Keratinocyte (primary cell): ENCODE results near the gene RPS19BP1. TPM values are rescaled to one million over a fixed set of nuclear protein-coding genes. Genes with fewer than 3 reads are reported as not detected.

Experiments used
- DNase-seq: peaks from one replicate; pipeline ENCODE4 v3.0.0-alpha.2; 2011; ENCODE audit warnings: low read depth, missing footprints, low spot score
- FAIRE-seq: peaks from 2 replicates; lab custom pipeline; 2011; peaks lifted over from hg19 to GRCh38; lab: Jason Lieb, UNC
- H2AFZ ChIP-seq: 2 replicates; pipeline ENCODE4 v1.6.0; 2012; ENCODE audit warnings: low read length, control low read depth, inconsistent platforms; ENCODE audit not compliant: control insufficient read depth
- H3K27ac ChIP-seq: 2 replicates; pipeline ENCODE4 v1.5.1; 2011; ENCODE audit warnings: low read length; ENCODE audit not compliant: control insufficient read depth, insufficient read depth
- H3K27me3 ChIP-seq: 3 replicates; pipeline ENCODE4 v1.6.0; 2011; ENCODE audit warnings: low read length; ENCODE audit not compliant: control insufficient read depth, insufficient read depth; ENCODE audit errors: extremely low read depth
- H3K36me3 ChIP-seq, 2 experiments: 2 replicates in 1 of 2; 3 replicates in 1 of 2; pipeline ENCODE4 v1.5.1; 2011; ENCODE audit warnings: low read length in 2 of 2, mild to moderate bottlenecking in 1 of 2; ENCODE audit not compliant: control insufficient read depth in 2 of 2, insufficient read depth in 2 of 2; ENCODE audit errors: extremely low read depth in 1 of 2
- H3K4me1 ChIP-seq: 3 replicates; pipeline ENCODE4 v1.5.1; 2011; ENCODE audit warnings: low read length; ENCODE audit not compliant: control insufficient read depth, insufficient read depth; ENCODE audit errors: extremely low read depth
- H3K4me2 ChIP-seq: 3 replicates; pipeline ENCODE4 v1.6.0; 2011; ENCODE audit warnings: low read depth, low read length; ENCODE audit not compliant: control insufficient read depth, insufficient read depth; ENCODE audit errors: extremely low read depth
- H3K4me3 ChIP-seq, 3 experiments: fragments of 200-600 bp in 1 of 3; sonication (generic) in 1 of 3; 2 replicates in 2 of 3; 3 replicates in 1 of 3; pipeline ENCODE4 v1.5.1; 2011 to 2016; ENCODE audit warnings: low read length in 3 of 3, mild to moderate bottlenecking in 3 of 3, control low read depth in 2 of 3, inconsistent platforms in 1 of 3, low read depth in 1 of 3, mixed read lengths in 1 of 3, mixed run types in 1 of 3, moderate library complexity in 1 of 3; ENCODE audit not compliant: control insufficient read depth in 2 of 3, insufficient read depth in 2 of 3; ENCODE audit errors: extremely low read depth in 1 of 3
- H3K79me2 ChIP-seq: 2 replicates; pipeline ENCODE4 v1.6.0; 2012; ENCODE audit warnings: low read length; ENCODE audit not compliant: control insufficient read depth, insufficient read depth
- H3K9ac ChIP-seq: 3 replicates; pipeline ENCODE4 v1.6.0; 2011; ENCODE audit warnings: low read length; ENCODE audit not compliant: control insufficient read depth, insufficient read depth; ENCODE audit errors: extremely low read depth
- H3K9me1 ChIP-seq: 3 replicates; pipeline ENCODE4 v1.6.0; 2011; ENCODE audit warnings: low read length; ENCODE audit not compliant: control insufficient read depth, insufficient read depth; ENCODE audit errors: extremely low read depth
- H3K9me3 ChIP-seq: 2 replicates; pipeline ENCODE4 v1.5.1; 2012; ENCODE audit warnings: low read depth, low read length; ENCODE audit not compliant: control insufficient read depth
- H4K20me1 ChIP-seq: 3 replicates; pipeline ENCODE4 v1.6.0; 2011; ENCODE audit warnings: low read length; ENCODE audit not compliant: control insufficient read depth, insufficient read depth; ENCODE audit errors: extremely low read depth
- EZH2 ChIP-seq: IDR thresholded peaks from one replicate; pipeline ENCODE4 v1.6.1; 2012; ENCODE audit warnings: inconsistent platforms, mild to moderate bottlenecking, low read length, moderate library complexity
- dilution Hi-C: fragments of 300-500 bp; cut with MboI; formaldehyde crosslinking; loops from one replicate; pipeline ENCODE4 v1.7.0; 2020; ENCODE audit warnings: low sequenced_read_pairs; ENCODE audit not compliant: extremely low pct_ligation_motif_present
- polyA plus RNA-seq, 5 experiments: library from polyadenylated mRNA; depleted of rRNA in 3 of 5; stranded (reverse) in 3 of 5; stranded (forward) in 1 of 5; unstranded in 1 of 5; fragments of >200 nt; gene quantifications; 1 replicate in 1 of 5; 2 replicates in 3 of 5; 3 replicates in 1 of 5; pipeline versions ENCODE4 v1.2.1 to v1.2.3, GENCODE V29; 2011 to 2012; ENCODE audit warnings: missing spikeins in 2 of 5, low read depth in 1 of 5, low replicate concordance in 1 of 5
- TF ChIP-seq, protein P1 (sequence below), 3 experiments: IDR thresholded peaks in 1 of 3; conservative IDR thresholded peaks in 1 of 3; optimal IDR thresholded peaks in 1 of 3; 2 replicates in 2 of 3; 3 replicates in 1 of 3; pipeline versions ENCODE3 to v1.5.1; 2011; ENCODE audit warnings: low read length in 3 of 3, mild to moderate bottlenecking in 3 of 3, moderate library complexity in 2 of 3, control low read depth in 1 of 3, inconsistent platforms in 1 of 3; ENCODE audit not compliant: insufficient read depth in 2 of 3; ENCODE audit errors: extremely low read depth in 1 of 3

RPS19BP1 gene
- polyA plus RNA-seq, 1 donor (not counting 4 experiments of a cell fraction or from before 2014, with no cell fraction given): 67.3 TPM

DNA sequence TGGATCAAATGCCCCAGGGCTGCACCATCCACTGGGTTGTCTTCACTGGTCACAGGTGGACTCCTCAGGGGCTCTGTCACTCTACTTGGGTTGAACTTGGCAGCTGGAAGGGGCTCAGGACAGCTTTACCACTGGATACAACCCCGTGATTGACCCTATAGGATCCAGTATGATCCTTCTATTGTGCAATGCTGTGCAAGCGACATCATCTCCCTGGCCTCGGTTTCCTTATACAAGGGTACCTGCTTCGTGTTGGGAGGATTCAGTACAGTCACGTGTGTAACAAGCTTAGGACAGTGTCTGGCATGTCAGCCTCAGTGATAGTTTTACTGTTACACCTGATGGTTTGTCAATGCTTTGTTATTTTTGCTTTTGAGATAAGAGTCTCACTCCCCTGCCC is 51.0 kb downstream of the RPS19BP1 start:
- no peak for DNase-seq
- Histone ChIP-seq H3K9me1 (no peaks in the 10 kb centered on the region), H3K27ac (no peak overlapping the region), H3K27me3 (no peaks in the 10 kb centered on the region), H3K4me1 (no peaks in the 10 kb centered on the region), H3K36me3 (no peaks in the 10 kb centered on the region), H3K79me2 (no peaks in the 10 kb centered on the region), H4K20me1 (no peaks in the 10 kb centered on the region), H2AFZ (no peak overlapping the region), H3K9ac (no peak overlapping the region), H3K4me3 (no peak overlapping the region), H3K4me2 (no peak overlapping the region), H3K9me3 (no peaks in the 10 kb centered on the region)
- dilution Hi-C loops: no loop called here
- no peak for FAIRE-seq
- no peak for TF ChIP-seq EZH2
- TF ChIP-seq, protein P1, sequence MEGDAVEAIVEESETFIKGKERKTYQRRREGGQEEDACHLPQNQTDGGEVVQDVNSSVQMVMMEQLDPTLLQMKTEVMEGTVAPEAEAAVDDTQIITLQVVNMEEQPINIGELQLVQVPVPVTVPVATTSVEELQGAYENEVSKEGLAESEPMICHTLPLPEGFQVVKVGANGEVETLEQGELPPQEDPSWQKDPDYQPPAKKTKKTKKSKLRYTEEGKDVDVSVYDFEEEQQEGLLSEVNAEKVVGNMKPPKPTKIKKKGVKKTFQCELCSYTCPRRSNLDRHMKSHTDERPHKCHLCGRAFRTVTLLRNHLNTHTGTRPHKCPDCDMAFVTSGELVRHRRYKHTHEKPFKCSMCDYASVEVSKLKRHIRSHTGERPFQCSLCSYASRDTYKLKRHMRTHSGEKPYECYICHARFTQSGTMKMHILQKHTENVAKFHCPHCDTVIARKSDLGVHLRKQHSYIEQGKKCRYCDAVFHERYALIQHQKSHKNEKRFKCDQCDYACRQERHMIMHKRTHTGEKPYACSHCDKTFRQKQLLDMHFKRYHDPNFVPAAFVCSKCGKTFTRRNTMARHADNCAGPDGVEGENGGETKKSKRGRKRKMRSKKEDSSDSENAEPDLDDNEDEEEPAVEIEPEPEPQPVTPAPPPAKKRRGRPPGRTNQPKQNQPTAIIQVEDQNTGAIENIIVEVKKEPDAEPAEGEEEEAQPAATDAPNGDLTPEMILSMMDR (optimal IDR thresholded peaks at IDR 0.05 in 1 of 3, IDR thresholded peaks at IDR 0.05 in 1 of 3, conservative IDR thresholded peaks at IDR 0.05 in 1 of 3; ENCODE audit: extremely low read depth in 1 of 3, insufficient read depth in 2 of 3, low read length in 3 of 3): no peak

DNA sequence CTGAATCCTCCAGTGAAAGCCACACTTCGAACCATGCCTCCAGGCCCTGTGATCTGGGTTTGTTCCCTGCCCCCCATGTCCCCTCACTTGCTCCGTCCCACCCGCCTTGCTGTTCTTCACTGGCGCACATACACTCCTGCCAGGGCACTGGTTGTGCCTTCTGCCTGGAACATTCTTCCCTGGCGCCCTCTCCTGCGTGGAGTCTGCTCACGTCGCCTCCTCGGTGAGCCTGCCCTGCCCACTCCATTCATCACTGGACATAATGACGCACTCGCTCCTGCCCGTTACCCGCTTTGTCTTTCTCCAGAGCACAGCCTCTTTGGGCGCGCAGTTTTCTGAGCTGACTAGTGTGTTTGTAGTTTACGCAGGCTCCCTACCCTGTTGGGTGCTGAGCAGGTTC is 51.5 kb downstream of the RPS19BP1 start:
- dilution Hi-C loops: no loop called here
- H3K79me2 ChIP-seq: no peaks in the 10 kb centered on the region
- no peaks in the 10 kb centered on the region for H3K9me3 ChIP-seq
- no peak overlapping the region for H3K4me2 ChIP-seq
- DNase-seq (no peak), FAIRE-seq (no peak)
- no peaks in the 10 kb centered on the region for H4K20me1 ChIP-seq
- no peaks in the 10 kb centered on the region for H3K4me1 ChIP-seq
- no peak for TF ChIP-seq EZH2
- H3K4me3 ChIP-seq: no peak overlapping the region
- H3K9me1 ChIP-seq: no peaks in the 10 kb centered on the region
- no peak overlapping the region for H3K9ac ChIP-seq
- no peak overlapping the region for H3K27ac ChIP-seq
- H3K36me3 ChIP-seq: no peaks in the 10 kb centered on the region
- no peaks in the 10 kb centered on the region for H3K27me3 ChIP-seq
- no peak overlapping the region for H2AFZ ChIP-seq

DNA sequence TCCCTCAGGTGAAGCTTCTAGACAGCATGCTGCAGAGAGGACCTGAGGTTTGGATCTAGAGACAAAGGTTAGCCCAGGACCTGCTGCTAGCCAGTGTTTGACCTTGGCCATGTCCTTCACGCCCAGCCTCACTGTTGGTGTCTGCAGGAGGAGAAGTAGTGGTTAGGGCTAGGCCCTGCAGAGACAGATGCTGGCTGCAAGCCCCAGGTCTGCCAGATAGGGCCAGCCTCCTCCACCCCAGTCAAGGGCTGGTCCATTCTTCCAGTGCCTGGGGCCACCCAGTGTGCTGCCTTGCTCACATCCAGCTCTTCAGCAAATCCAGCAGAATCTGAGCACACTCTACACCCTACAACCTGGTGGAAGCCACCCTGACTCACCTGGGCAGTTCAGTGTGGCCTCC is 52.0 kb downstream of the RPS19BP1 start:
- TF ChIP-seq, protein P1 (optimal IDR thresholded peaks at IDR 0.05 in 1 of 3, IDR thresholded peaks at IDR 0.05 in 1 of 3, conservative IDR thresholded peaks at IDR 0.05 in 1 of 3; ENCODE audit: extremely low read depth in 1 of 3, insufficient read depth in 2 of 3, low read length in 3 of 3): no peak
- no peak for TF ChIP-seq EZH2
- H3K27ac ChIP-seq: no peak overlapping the region
- dilution Hi-C loops: no loop called here
- no peaks in the 10 kb centered on the region for H3K79me2 ChIP-seq
- H3K9ac ChIP-seq: no peak overlapping the region
- no peaks in the 10 kb centered on the region for H3K36me3 ChIP-seq
- H4K20me1 ChIP-seq: no peaks in the 10 kb centered on the region
- no peak overlapping the region for H2AFZ ChIP-seq
- FAIRE-seq (no peak), DNase-seq (no peak)
- no peaks in the 10 kb centered on the region for H3K9me1 ChIP-seq
- H3K4me3 ChIP-seq: no peak overlapping the region
- H3K27me3 ChIP-seq: no peaks in the 10 kb centered on the region
- no peaks in the 10 kb centered on the region for H3K9me3 ChIP-seq
- H3K4me2 ChIP-seq: no peak overlapping the region
- no peaks in the 10 kb centered on the region for H3K4me1 ChIP-seq
